22Rv1 (cell line): ENCODE measurements around the gene CXorf38.

Source experiments
- CTCF ChIP-seq: fragments of 450-650 bp; IDR thresholded peaks from 2 replicates; pipeline ENCODE4 v1.5.1; 2017; ENCODE audit warnings: mild to moderate bottlenecking
- ZFX ChIP-seq: fragments of 450-650 bp; IDR thresholded peaks from 2 replicates; pipeline ENCODE4 v1.6.1; 2017; ENCODE audit warnings: antibody characterized with exemption, borderline replicate concordance

DNA sequence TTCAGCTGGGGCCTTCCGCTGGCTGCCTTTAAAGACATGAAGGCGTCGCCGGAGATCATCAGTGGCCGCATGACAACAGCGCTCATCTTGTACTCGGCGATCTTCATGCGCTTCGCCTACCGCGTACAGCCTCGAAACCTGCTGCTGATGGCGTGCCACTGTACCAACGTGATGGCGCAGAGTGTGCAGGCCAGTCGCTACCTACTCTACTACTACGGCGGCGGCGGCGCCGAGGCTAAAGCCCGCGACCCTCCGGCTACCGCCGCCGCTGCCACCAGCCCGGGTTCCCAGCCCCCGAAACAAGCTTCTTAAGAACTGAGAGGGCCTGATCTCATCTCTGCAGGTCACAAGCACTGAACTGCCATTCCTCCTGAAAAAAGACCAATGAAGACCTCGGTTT, 23.7 kb downstream of the CXorf38 start:
- TF ChIP-seq CTCF = no peak
- no peak for TF ChIP-seq ZFX
